Tibial nerve (tissue), 4 donors: ENCODE results near the gene CDK19.

ENCODE experiments used
- EP300 ChIP-seq, 2 donors: sonication (generic); formaldehyde crosslinking; IDR thresholded peaks; one replicate each; pipeline ENCODE4 v1.6.1; 2017; ENCODE audit warnings: antibody characterized with exemption in 2 of 2, mild to moderate bottlenecking in 1 of 2
- POLR2A ChIP-seq, 2 donors: fragments of 450-650 bp; IDR thresholded peaks; one replicate each; pipeline ENCODE4 v1.6.1; 2017; ENCODE audit warnings: antibody characterized with exemption in 2 of 2, mild to moderate bottlenecking in 2 of 2, moderate library complexity in 2 of 2
- TF ChIP-seq, protein P1 (sequence below), 5 experiments: fragments of 200-600 bp in 3 of 5; fragments of 450-650 bp in 2 of 5; sonication (generic) in 3 of 5; IDR thresholded peaks; one replicate each; pipeline ENCODE4 v1.5.1; 2016 to 2019; ENCODE audit warnings: antibody characterized with exemption in 5 of 5, mild to moderate bottlenecking in 3 of 5, moderate library complexity in 2 of 5

DNA sequence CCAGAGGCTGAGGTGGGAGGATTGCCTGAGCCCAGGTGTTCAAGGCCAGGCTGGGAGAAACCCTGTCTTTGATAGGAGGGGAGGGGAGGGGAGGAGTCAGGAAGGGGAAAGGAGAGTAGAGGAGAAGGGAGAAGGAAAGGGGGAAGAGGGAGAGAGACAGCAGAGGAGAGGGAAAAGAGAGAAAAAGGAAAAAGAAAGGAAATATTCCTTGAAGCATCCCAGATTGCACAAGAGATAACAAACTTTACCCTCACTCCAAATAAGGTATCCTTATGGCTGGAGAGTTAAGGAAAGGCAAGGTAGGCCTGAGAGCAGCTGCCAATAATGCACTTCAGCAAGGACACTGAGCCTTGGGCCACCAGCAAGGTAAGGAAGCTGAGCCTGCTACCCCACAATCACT lies 172.6 kb downstream of the CDK19 start:
- TF ChIP-seq, protein P1, sequence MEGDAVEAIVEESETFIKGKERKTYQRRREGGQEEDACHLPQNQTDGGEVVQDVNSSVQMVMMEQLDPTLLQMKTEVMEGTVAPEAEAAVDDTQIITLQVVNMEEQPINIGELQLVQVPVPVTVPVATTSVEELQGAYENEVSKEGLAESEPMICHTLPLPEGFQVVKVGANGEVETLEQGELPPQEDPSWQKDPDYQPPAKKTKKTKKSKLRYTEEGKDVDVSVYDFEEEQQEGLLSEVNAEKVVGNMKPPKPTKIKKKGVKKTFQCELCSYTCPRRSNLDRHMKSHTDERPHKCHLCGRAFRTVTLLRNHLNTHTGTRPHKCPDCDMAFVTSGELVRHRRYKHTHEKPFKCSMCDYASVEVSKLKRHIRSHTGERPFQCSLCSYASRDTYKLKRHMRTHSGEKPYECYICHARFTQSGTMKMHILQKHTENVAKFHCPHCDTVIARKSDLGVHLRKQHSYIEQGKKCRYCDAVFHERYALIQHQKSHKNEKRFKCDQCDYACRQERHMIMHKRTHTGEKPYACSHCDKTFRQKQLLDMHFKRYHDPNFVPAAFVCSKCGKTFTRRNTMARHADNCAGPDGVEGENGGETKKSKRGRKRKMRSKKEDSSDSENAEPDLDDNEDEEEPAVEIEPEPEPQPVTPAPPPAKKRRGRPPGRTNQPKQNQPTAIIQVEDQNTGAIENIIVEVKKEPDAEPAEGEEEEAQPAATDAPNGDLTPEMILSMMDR (IDR thresholded peaks at IDR 0.05) = no peak
- no peak for TF ChIP-seq EP300 (IDR thresholded peaks at IDR 0.05)
- no peak for TF ChIP-seq POLR2A (IDR thresholded peaks at IDR 0.05)
